HG02973 (cell line): ENCODE data around the gene DLGAP5.
A peak's percentile ranks its signal among the peaks of the same experiment; 100 is the strongest.

Source experiments
- ATAC-seq: cut with Tn5 transposase; IDR thresholded peaks from one replicate; pipeline ENCODE4 v1.9.1; 2021; ENCODE audit warnings: moderate library complexity; ENCODE audit not compliant: unreplicated experiment

Gene DLGAP5

GRCh38 chr14:55190906-55191202, 531 bp downstream of the DLGAP5 start:
- peak; percentile 5 for ATAC-seq

GRCh38 chr14:55188686-55189295, 2.6 kb downstream of the DLGAP5 start:
- no peak for ATAC-seq

- ATAC-seq: peak; percentile 66
Observed at GRCh38 chr14:55180434-55180833, 11.0 kb downstream of the DLGAP5 start.

- ATAC-seq: no peak
Observed at GRCh38 chr14:55180006-55180405, 11.4 kb downstream of the DLGAP5 start.

- ATAC-seq: no peak
Observed at GRCh38 chr14:55170526-55170925, 20.9 kb downstream of the DLGAP5 start.

GRCh38 chr14:55160989-55161388, 30.4 kb downstream of the DLGAP5 start:
- ATAC-seq: no peak

- no peak for ATAC-seq
Observed at GRCh38 chr14:55158412-55158811, 33.0 kb downstream of the DLGAP5 start.

- ATAC-seq: no peak
Observed at GRCh38 chr14:55157080-55157479, 34.3 kb downstream of the DLGAP5 start.

GRCh38 chr14:55153951-55154350, 37.4 kb downstream of the DLGAP5 start:
- no peak for ATAC-seq

GRCh38 chr14:55152052-55152753, 39.2 kb downstream of the DLGAP5 start:
- no peak for ATAC-seq

GRCh38 chr14:55151601-55152000, 39.8 kb downstream of the DLGAP5 start:
- ATAC-seq: no peak

GRCh38 chr14:55146425-55146824, 45.0 kb downstream of the DLGAP5 start:
- no peak for ATAC-seq

- no peak for ATAC-seq
Observed at GRCh38 chr14:55142466-55142865, 48.9 kb downstream of the DLGAP5 start.

GRCh38 chr14:55141825-55142224, 49.6 kb downstream of the DLGAP5 start:
- no peak for ATAC-seq

GRCh38 chr14:55139696-55140509, 51.5 kb downstream of the DLGAP5 start:
- no peak for ATAC-seq

GRCh38 chr14:55139141-55139540, 52.2 kb downstream of the DLGAP5 start:
- no peak for ATAC-seq

GRCh38 chr14:55138091-55138490, 53.3 kb downstream of the DLGAP5 start:
- ATAC-seq: no peak

- ATAC-seq: no peak
Observed at GRCh38 chr14:55136885-55137786, 54.2 kb downstream of the DLGAP5 start.

- ATAC-seq: no peak
Observed at GRCh38 chr14:55136241-55136640, 55.1 kb downstream of the DLGAP5 start.

GRCh38 chr14:55133416-55133815, 58.0 kb downstream of the DLGAP5 start:
- ATAC-seq: no peak
